ENCODE results near the gene SPEN. TPM values are rescaled to one million over a fixed set of nuclear protein-coding genes. Genes with fewer than 3 reads are reported as not detected.

Gene SPEN
- total RNA-seq, 1 donor from 2014 or later = 36.8 TPM

GRCh38 chr1:15957221-15958095 is 110.0 kb downstream of the SPEN start:
- DNase-seq (ENCODE audit: extremely low read depth, low read depth, low spot score) = no peak

DNA sequence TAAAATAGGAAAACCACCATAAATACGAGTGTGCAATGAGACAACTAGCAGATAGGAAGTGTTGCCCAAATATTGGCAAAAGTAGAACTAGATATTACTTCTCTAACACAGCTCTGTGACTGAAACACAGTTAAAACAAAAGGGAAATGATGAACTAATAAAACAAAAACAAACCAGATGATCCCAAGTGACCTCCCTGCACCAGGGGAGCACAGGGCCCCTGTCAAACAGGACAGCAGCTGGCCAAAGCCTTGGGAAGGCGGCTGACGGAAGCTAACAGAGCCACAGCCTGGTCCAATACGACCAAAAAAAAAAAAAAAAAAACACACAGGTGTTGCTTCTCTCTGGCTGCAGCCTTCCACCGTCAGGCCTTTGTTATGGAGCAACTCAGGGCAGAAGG is 110.6 kb downstream of the SPEN start:
- no peak for DNase-seq (ENCODE audit: extremely low read depth, low read depth, low spot score)

- DNase-seq (ENCODE audit: extremely low read depth, low read depth, low spot score) = no peak
Observed at GRCh38 chr1:15958793-15959192, 111.3 kb downstream of the SPEN start.

GRCh38 chr1:15959424-15959823 is 111.9 kb downstream of the SPEN start:
- no peak for DNase-seq (ENCODE audit: extremely low read depth, low read depth, low spot score)

DNA sequence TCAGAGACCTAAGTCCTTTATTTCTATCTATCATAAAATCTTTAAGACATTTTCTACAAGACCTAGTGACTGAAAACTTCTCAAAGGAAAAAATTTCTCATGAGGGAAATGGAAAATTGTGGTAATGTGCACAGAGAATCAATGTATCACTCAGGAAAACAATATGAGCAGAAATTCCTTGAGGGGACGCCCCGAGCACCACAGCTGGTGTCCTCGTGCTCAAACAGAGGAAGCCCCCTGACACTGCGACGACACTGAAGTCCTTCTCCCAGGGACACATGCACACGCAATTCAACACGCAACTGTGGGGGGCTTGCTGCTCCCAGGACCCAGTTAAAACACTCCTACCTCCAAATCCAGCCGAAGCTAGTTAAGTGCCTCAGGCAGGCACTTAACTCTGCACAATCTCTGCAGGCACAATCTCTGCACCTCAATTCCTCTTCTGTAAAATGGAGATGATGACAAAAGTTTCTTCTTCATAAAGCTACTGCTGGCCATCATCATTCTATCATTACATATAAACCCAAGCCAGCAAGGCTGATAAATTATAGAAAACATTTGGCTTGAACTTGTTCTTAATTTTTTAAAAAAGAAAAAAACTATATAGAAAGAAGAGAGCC is 112.4 kb downstream of the SPEN start:
- DNase-seq (ENCODE audit: extremely low read depth, low read depth, low spot score) = no peak

DNA sequence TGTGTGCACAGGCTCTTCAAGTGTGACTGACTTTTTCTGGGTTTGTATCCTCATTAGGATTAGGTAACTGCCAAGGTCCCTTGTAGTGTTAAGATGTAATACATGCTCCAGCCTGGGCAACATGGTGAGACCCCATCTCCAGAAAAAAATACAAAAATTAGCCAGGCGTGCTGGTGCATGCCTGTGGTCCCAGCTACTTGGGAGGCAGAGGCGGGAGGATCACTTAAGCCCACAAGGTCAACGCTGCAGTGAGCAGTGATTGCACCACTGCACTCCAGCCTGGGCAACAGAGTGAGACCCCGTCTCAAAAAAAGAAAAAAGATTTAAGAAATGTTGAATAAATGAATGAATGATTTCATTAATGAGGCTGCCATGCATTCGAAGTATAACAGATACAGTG is 113.3 kb downstream of the SPEN start:
- DNase-seq (ENCODE audit: extremely low read depth, low read depth, low spot score) = no peak

GRCh38 chr1:15961492-15961891 is 114.0 kb downstream of the SPEN start:
- no peak for DNase-seq (ENCODE audit: extremely low read depth, low read depth, low spot score)

GRCh38 chr1:15962176-15962575 is 114.7 kb downstream of the SPEN start:
- DNase-seq (ENCODE audit: extremely low read depth, low read depth, low spot score) = no peak

DNA sequence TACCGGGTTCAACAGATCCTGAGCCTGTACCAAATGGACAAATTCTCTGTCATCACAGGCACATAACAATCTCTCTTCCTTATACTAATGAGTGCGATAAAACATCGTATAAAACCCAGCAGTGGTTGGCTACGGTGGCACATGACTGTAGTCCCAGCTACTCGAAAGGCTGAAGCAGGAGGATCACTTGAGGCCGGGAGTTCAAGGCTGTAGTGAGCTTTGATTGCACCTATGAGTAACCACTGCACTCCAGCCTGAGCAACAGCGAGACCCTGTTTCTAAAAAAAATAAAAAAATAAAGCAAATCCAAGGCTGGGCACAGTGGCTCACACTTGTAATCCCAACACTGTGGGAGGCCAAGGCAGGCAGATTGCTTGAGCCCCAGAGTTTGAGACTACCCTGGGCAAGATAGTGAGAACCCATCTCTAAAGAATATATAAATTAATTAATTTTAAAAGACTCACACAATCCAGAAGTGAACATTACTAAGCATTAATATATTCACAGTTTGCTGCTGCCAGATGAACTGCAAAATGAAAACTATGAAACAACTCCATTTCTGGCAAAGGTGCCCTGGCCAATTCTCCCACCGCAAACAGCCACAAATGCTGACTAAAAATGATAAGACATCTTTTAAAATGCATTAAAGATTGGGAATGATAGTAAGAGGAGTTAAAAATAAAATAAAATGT is 115.3 kb downstream of the SPEN start:
- DNase-seq (ENCODE audit: extremely low read depth, low read depth, low spot score) = no peak

DNA sequence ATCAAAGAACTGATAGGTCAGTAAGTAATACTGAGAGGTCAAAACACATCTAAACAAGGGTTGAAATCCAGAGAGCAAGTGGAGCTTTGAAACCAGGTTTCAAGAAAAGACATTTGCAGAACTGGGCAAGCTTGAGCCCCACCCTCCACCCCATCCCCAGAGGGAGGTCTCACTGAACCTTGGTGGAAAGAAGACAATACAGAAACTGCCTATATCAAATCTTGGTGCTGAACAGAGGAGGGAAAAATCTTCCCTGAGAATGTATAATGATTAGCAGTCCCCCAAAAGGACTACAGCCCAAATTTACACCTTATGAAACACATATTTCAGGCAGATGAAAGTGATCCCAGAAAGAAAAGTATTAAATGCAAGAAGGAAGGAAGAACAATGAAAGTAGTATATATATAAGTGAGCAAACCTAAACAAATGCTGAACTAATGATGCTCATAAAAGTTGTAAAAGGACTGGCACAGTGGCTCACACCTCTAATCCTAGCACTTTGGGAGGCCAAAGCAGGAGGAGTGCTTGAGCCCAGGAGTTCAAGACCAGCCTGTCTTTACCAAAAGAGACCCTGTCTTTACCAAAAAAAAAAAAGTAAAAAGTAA is 116.0 kb downstream of the SPEN start:
- DNase-seq (ENCODE audit: extremely low read depth, low read depth, low spot score) = no peak

- no peak for DNase-seq (ENCODE audit: extremely low read depth, low read depth, low spot score)
Observed at GRCh38 chr1:15963968-15964648, 116.6 kb downstream of the SPEN start.

- no peak for DNase-seq (ENCODE audit: extremely low read depth, low read depth, low spot score)
Observed at GRCh38 chr1:15965228-15965767, 117.8 kb downstream of the SPEN start.

GRCh38 chr1:15966081-15966955 is 118.8 kb downstream of the SPEN start:
- DNase-seq (ENCODE audit: extremely low read depth, low read depth, low spot score) = no peak

DNA sequence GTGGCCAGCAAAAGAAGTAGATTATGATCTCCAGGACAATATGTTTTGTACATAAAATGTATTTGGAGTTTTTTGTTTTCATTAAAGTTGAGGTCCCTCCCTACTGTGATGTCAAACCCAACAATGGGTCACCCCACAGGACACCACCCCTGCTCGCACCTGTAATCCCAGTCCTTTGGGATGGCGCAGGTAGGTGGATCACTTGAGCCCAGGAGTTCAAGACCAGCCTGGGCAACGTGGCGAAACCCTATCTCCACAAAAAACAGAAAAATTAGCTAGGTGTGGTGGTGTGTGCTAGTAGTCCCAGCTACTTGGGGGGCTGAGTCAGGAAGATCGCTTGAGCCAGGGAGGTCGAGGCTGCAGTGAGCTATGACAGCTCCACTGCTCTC is 119.4 kb downstream of the SPEN start:
- DNase-seq (ENCODE audit: extremely low read depth, low read depth, low spot score) = no peak

DNA sequence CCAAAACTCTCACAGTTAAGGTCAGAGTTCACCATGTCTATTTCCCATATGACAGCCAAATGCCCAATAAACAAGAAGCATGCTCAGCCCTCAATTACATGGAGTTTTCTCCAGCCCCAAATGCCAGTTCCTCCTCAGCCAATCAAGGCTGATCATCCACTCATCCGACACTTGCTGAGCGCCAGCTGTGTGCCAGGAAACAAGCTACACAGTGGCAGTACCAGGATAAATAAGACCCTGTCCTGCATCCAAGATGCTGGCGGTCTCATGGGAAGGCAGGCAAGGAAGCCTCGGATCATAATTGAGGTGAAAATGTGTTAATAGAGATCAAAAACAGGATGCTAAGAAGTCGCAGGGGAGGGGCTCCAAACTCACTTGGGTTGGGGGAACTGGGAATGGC is 120.7 kb downstream of the SPEN start:
- no peak for DNase-seq (ENCODE audit: extremely low read depth, low read depth, low spot score)

DNA sequence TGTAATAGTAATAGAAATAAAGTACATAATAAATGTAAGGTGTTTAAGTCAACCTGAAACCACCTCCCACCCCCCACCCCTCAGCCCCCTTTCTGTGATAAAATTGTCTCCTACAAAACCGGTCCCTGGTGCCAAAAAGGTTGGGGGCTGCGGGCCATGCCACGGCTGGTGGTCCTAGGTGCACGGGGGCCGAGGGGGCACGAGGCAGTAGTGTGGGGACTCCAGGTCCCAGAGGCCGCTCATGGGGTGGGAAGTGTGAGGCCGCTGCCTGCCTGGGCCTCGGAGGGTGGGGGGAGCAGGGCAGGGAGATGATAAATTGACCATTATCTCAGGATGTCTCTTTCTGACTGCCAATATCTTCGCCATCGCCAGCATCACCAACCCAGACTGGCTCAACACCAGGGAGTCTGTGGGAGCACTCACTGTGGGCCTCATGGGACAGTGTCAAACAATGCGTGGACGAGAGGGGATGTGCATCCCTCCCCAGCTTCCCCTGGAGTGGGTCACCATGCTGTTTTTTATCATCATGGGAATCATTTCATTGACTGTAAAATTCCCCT is 121.9 kb downstream of the SPEN start:
- DNase-seq (ENCODE audit: extremely low read depth, low read depth, low spot score) = no peak

DNA sequence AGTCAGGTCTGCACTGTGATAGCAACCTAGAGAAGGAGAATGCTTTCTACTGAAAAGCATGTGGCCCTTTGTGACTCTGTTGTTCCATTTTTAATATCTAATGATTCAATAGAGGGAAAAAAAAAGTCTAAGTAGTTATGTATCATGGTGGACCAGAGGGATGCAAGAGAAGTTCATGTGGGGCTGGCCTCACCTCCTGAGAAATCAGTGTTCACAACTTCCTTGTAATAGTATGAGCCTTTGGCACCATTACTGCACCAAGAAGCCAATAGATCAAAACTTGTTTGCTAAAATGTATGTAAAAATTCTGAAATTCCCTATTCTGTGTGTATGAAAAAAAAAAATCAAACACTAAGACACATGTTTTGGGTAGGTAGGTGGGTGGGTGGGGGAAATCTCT is 123.4 kb downstream of the SPEN start:
- DNase-seq (ENCODE audit: extremely low read depth, low read depth, low spot score) = no peak

GRCh38 chr1:15972409-15972808 is 124.9 kb downstream of the SPEN start:
- no peak for DNase-seq (ENCODE audit: extremely low read depth, low read depth, low spot score)

DNA sequence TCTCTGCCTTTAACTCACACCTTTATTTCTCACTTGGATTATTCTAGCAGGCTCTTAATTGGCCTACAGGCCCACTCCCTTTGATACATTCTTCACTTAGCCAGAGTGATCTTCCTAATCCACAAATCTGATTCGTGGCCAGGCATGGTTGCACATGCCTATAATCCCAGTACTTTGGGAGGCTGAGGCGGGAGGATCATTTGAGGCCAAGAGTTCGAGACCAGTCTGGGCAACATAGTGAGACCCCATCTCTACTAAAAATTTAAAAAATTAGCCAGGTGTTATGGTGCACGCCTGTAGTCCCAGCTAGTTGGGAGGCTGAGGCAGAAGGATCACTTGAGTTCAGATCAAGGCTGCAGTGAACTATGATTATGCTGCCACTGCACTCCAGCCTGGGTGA is 126.3 kb downstream of the SPEN start:
- no peak for DNase-seq (ENCODE audit: extremely low read depth, low read depth, low spot score)
